Left hindlimb (tissue), 1 donor: ENCODE measurements around the gene TYK2.
A peak's percentile ranks its signal among the peaks of the same experiment; 100 is the strongest.

ENCODE experiments used
- DNase-seq: peaks from one replicate; pipeline ENCODE4 v3.0.0-alpha.2; 2018

TYK2 gene

DNA sequence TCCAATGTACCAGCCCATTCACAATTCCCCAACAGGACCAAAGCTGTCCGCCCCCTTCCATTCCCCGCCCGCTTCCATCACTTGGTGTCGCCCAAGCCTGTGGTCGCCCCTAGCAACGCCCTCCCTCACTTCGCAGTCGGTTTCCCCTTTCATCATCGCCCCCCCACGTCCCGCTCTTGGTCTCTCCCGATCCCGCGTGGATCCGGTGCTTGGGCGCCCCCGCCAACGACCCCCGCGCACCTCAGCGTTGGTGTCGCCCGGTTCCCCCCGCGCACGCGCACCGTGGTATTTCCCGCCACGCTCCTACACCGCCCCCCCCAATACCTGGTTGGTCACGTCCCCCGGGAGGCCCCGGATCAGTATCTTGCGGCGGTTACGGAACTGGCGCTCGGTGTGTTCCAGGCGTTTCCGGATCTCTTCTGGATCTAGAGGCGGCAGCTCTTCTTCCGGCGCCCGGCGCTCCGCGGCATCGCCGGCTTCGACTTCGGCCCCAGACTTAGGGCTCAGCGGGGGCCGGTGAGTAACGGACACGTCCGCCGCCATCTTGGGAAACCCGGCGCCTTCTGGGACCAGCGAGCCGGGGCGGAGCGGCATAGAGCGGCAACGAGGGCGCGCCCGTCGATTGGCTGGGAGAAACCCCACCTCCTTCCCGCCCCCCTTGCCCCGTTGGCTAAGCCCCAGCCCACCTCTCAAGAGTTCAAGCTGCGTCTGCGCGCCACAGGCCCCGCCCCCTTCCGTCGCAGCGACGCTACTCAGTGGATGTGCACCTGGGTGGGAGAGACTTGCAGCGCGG, 47.2 kb downstream of the TYK2 start, which contains the start of gene RAVER1:
Gene RAVER1, minus strand, starts transcription at position 565 of the 793 bp plus-strand sequence. Its CDS starts 22 bp downstream, at position 543.
- DNase-seq, result peak; percentile 98

DNA sequence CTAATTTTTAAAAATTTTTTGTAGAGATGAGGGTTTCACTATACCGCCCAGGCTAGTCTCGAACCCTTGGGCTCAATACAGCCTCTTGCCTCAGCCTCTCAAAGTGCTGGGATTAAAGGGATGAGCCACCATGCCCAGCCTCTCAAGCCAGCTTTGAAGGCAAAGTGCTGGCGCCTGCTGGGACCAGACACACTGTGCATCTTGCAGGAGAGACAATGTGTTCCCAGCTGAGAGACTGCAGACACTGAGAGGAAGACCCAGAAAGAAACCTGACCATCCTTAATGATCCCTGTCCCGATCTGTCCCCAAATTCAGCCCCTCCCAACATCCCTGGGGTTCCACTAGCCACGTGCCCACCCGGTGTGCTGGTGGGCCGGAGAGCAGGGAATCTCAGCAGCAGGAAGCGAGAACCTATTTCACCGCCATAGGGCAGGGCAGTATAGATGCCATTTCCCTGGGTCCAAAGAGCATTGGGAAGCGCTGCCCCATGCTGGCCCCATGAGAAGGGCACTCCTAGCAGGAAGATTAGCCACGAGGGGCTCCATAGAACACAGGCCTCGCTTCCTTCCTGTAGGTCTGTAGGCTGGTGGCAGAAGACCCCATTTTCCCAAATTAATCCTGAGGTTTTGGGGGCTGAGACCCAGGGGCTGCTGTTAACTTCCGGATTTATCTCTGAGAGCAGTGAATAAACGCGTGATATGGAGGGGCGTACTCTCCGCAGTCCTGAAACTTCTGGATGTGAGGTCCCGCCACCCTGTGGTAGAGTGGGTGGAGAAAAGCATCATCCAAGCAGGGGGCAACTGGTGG, 48.0 kb downstream of the TYK2 start:
- no peak for DNase-seq

DNA sequence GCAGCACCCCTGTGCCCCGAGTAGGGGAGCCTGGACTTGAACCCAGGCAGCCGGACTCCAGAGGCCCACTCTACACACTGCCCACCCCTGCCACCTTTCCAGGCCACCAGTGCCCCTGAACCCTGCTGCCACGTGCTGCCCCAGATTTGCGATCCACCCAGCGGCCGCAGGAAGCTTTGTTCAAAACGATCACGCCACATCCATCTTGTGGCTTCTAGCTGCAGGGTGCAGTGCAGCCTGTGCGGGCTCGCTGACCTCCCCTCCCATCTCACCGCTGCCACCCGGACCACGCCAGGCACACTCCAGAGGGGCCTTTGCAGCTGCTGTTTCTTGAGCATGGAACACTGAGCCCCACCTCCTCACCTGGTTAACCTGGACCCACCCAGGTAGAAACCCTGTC, 50.8 kb downstream of the TYK2 start:
- DNase-seq, result no peak

- no peak for DNase-seq
Observed at GRCh38 chr19:10328558-10329429, 51.6 kb downstream of the TYK2 start.

GRCh38 chr19:10327793-10328192, 52.6 kb downstream of the TYK2 start:
- no peak for DNase-seq

GRCh38 chr19:10325732-10326131, 54.6 kb downstream of the TYK2 start:
- DNase-seq, result no peak

- no peak for DNase-seq
Observed at GRCh38 chr19:10321874-10322835, 58.2 kb downstream of the TYK2 start.

- no peak for DNase-seq
Observed at GRCh38 chr19:10321417-10321797, 59.0 kb downstream of the TYK2 start.

- no peak for DNase-seq
Observed at GRCh38 chr19:10320602-10321416, 59.6 kb downstream of the TYK2 start.

GRCh38 chr19:10318807-10319682, 61.3 kb downstream of the TYK2 start:
- no peak for DNase-seq

GRCh38 chr19:10317857-10318462, 62.4 kb downstream of the TYK2 start:
- no peak for DNase-seq

DNA sequence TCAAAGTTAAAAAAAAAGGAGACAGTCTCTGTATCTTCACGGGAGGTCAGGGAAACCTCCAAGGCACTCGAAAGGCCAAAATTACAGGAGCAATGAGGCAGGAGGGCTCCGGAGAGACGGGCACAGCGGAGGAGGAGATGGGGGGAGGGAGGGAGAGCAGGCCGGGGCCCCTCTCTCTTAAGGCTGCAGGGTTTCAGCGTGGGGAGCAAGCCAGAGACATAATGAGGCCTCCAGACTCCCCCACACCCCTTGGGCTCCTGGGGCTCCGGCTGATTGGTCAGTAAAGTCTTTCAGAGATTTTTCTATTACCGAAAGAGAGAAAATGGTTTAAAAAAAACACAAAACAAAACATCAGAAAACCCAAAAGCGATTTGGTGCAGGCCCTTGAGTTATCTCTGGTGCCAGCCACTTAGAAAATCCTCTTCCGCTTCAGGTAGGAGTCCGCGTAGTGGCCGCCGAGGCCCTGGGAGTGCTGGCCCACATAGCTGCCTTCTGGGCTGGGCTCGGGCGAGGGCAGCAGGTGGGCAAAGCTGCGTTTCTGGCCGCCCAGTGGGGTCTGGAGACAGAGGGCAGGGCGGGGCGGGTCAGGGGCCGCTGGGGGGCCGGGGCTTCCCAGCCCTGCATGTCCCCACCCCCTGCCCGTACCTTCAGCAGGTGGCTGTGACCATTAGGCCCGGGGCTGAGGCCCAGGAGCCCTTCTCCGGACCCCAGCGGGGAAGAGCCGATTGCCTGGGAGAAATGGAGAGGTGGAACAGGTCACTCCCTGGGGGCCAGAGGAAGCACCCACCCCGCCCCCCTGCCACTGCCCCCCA, 63.1 kb downstream of the TYK2 start:
- no peak for DNase-seq

- DNase-seq, result no peak
Observed at GRCh38 chr19:10316229-10317044, 63.9 kb downstream of the TYK2 start.

- peak; percentile 87 for DNase-seq
Observed at GRCh38 chr19:10315335-10316214, 64.8 kb downstream of the TYK2 start, which contains the start of gene FDX2. TSS of gene FDX2 (minus strand) at chr19:10316015. CDS start at chr19:10315996, 19 bp downstream.

GRCh38 chr19:10309423-10309822, 70.9 kb downstream of the TYK2 start, which contains the start of gene ZGLP1:
TSS of gene ZGLP1 (minus strand) at chr19:10309815.
- no peak for DNase-seq

- DNase-seq, result no peak
Observed at GRCh38 chr19:10306327-10306726, 74.0 kb downstream of the TYK2 start.
